HCT116 (cell line): ENCODE results near the gene SMG6. TPM values are rescaled to one million over a fixed set of nuclear protein-coding genes. Genes with fewer than 3 reads are reported as not detected.

ENCODE experiments used
- ATAC-seq: fragments of 200-7000 bp; cut with Tn5 transposase; 2 replicates; pipeline ENCODE4 v1.9.1; 2020; ENCODE audit warnings: mild to moderate bottlenecking, moderate library complexity
- BruUV-seq: library from RNA; stranded (reverse); fragments of 400-500 nt; replicated peaks from 2 replicates; lab custom pipeline; 2021; lab: Mats Ljungman, UMichigan
- CTCF ChIA-PET: fragments of 300-600 bp; sonication (Branson Sonifier 250); formaldehyde crosslinking; loops from one replicate; lab custom pipeline; 2021; ENCODE audit warnings: antibody characterized with exemption; lab: Charles Lee
- POLR2A ChIA-PET: fragments of 300-600, 350-600 bp; sonication (Branson Sonifier 250); formaldehyde crosslinking; loops from one replicate; lab custom pipeline; 2021; ENCODE audit warnings: antibody characterized with exemption; lab: Charles Lee
- RAD21 ChIA-PET, 2 experiments: fragments of 300-600 bp; sonication (Branson Sonifier 250); formaldehyde crosslinking; loops; one replicate each; lab custom pipeline; 2023; ENCODE audit warnings: low total read pairs in 2 of 2; ENCODE audit not compliant: uncharacterized antibody in 2 of 2, unreplicated experiment in 2 of 2, low non-redundant PET in 1 of 2; lab: Charles Lee
- DNase-seq: peaks from one replicate; pipeline ENCODE4 v3.0.0-alpha.2; 2010; ENCODE audit warnings: low read depth, low spot score
- H2AFZ ChIP-seq: fragments of 200-600 bp; shearing (Covaris generic), sonication (generic); 2 replicates; pipeline ENCODE4 v1.6.1; 2017; ENCODE audit warnings: low read depth, mixed run types, mixed read lengths, antibody characterized with exemption, low read length; ENCODE audit not compliant: poor library complexity, severe bottlenecking
- H3K27ac ChIP-seq: 2 replicates; pipeline ENCODE4 v1.5.1; 2012; ENCODE audit warnings: low read depth, low read length
- H3K27me3 ChIP-seq: fragments of 200-600 bp; sonication (generic); 2 replicates; pipeline ENCODE4 v1.6.1; 2016; ENCODE audit warnings: mixed run types, low read length, mixed read lengths; ENCODE audit not compliant: insufficient read depth
- H3K36me3 ChIP-seq, 2 experiments: fragments of 200-500 bp in 1 of 2; fragments of 200-600 bp in 1 of 2; sonication (Bioruptor generic) in 1 of 2; sonication (generic) in 1 of 2; 2 replicates each; pipeline versions ENCODE4 v1.5.1 to v1.6.1; 2014 to 2016; ENCODE audit warnings: low read length in 2 of 2, inconsistent platforms in 1 of 2, mixed read lengths in 1 of 2, mixed run types in 1 of 2; ENCODE audit not compliant: insufficient read depth in 2 of 2, control insufficient read depth in 1 of 2
- H3K4me1 ChIP-seq, 2 experiments: fragments of 200-600 bp in 1 of 2; sonication (generic) in 1 of 2; 2 replicates each; pipeline versions ENCODE4 v1.5.1 to v1.6.1; 2012 to 2017; ENCODE audit warnings: low read length in 2 of 2, inconsistent platforms in 1 of 2, mild to moderate bottlenecking in 1 of 2, mixed read lengths in 1 of 2, mixed run types in 1 of 2, moderate library complexity in 1 of 2; ENCODE audit not compliant: insufficient read depth in 2 of 2, control insufficient read depth in 1 of 2
- H3K4me2 ChIP-seq: fragments of 200-600 bp; sonication (generic); 2 replicates; pipeline ENCODE4 v1.6.1; 2017; ENCODE audit warnings: mixed run types, low read length, mixed read lengths
- H3K4me3 ChIP-seq, 2 experiments: fragments of 200-600 bp in 1 of 2; sonication (generic) in 1 of 2; replicated peaks in 1 of 2; 2 replicates each; pipeline ENCODE4 v1.5.1; 2011 to 2016; ENCODE audit warnings: low read length in 2 of 2, control low read depth in 1 of 2, low read depth in 1 of 2, mild to moderate bottlenecking in 1 of 2, mixed read lengths in 1 of 2, mixed run types in 1 of 2
- H3K79me2 ChIP-seq: fragments of 200-600 bp; sonication (generic); 2 replicates; pipeline ENCODE4 v1.6.1; 2017; ENCODE audit warnings: mild to moderate bottlenecking, mixed run types, low read length, moderate library complexity, mixed read lengths; ENCODE audit not compliant: insufficient read depth
- H3K9ac ChIP-seq: fragments of 200-600 bp; sonication (generic); 2 replicates; pipeline ENCODE4 v1.6.1; 2016; ENCODE audit warnings: low read length, mixed read lengths
- H3K9me2 ChIP-seq: fragments of 200-600 bp; sonication (generic), shearing (Covaris generic); 2 replicates; pipeline ENCODE4 v1.6.1; 2017; ENCODE audit warnings: mixed run types, mild to moderate bottlenecking, moderate library complexity; ENCODE audit not compliant: insufficient read depth
- H3K9me3 ChIP-seq, 2 experiments: fragments of 200-500 bp in 1 of 2; fragments of 200-600 bp in 1 of 2; sonication (Bioruptor generic) in 1 of 2; sonication (generic) in 1 of 2; 2 replicates each; pipeline ENCODE4 v1.6.1; 2014 to 2017; ENCODE audit warnings: low read length in 2 of 2, mixed read lengths in 2 of 2, inconsistent platforms in 1 of 2, low read depth in 1 of 2, mild to moderate bottlenecking in 1 of 2, mixed run types in 1 of 2, moderate library complexity in 1 of 2; ENCODE audit not compliant: control insufficient read depth in 1 of 2, insufficient read depth in 1 of 2
- H4K20me1 ChIP-seq: fragments of 200-600 bp; sonication (generic), shearing (Covaris generic); 2 replicates; pipeline ENCODE4 v1.6.1; 2017; ENCODE audit warnings: mixed run types, mild to moderate bottlenecking, moderate library complexity; ENCODE audit not compliant: insufficient read depth
- ATF3 ChIP-seq: IDR thresholded peaks from 2 replicates; pipeline ENCODE4 v1.6.1; 2012
- CEBPB ChIP-seq: IDR thresholded peaks from 2 replicates; pipeline ENCODE4 v1.6.1; 2012; ENCODE audit warnings: low read depth
- CTCF ChIP-seq, 3 experiments: fragments of 200-600 bp in 1 of 3; sonication (generic) in 1 of 3; IDR thresholded peaks in 2 of 3; conservative IDR thresholded peaks in 1 of 3; 2 replicates each; pipeline ENCODE4 v1.5.1; 2012 to 2017; ENCODE audit warnings: low read depth in 2 of 3, low read length in 2 of 3, antibody characterized with exemption in 1 of 3, borderline replicate concordance in 1 of 3, control low read depth in 1 of 3, mild to moderate bottlenecking in 1 of 3, mixed read lengths in 1 of 3, mixed run types in 1 of 3, moderate library complexity in 1 of 3; ENCODE audit not compliant: insufficient read depth in 1 of 3
- EZH2 ChIP-seq: fragments of 200-600 bp; sonication (generic); IDR thresholded peaks from 2 replicates; pipeline ENCODE4 v1.6.1; 2017; ENCODE audit warnings: antibody characterized with exemption, mixed run types
- FOSL1 ChIP-seq: IDR thresholded peaks from 2 replicates; pipeline ENCODE4 v1.6.1; 2012; ENCODE audit warnings: low read depth
- POLR2AphosphoS5 ChIP-seq: IDR thresholded peaks from 2 replicates; pipeline ENCODE4 v1.6.1; 2011; ENCODE audit warnings: mild to moderate bottlenecking, low read depth, low read length, moderate library complexity
- REST ChIP-seq: IDR thresholded peaks from 2 replicates; pipeline ENCODE4 v1.6.1; 2012; ENCODE audit warnings: low read depth
- SIN3A ChIP-seq: IDR thresholded peaks from 2 replicates; pipeline ENCODE4 v1.6.1; 2012; ENCODE audit warnings: low read depth
- SRF ChIP-seq: IDR thresholded peaks from 2 replicates; pipeline ENCODE4 v1.6.1; 2012; ENCODE audit warnings: low read depth
- TCF7L2 ChIP-seq: IDR thresholded peaks from 2 replicates; pipeline ENCODE4 v1.7.0; 2011; ENCODE audit warnings: borderline replicate concordance, inconsistent platforms; ENCODE audit not compliant: insufficient read depth, insufficient read length; ENCODE audit errors: extremely low read depth
- YY1 ChIP-seq: IDR thresholded peaks from 2 replicates; pipeline ENCODE4 v1.6.1; 2011; ENCODE audit warnings: low read length, low read depth, moderate library complexity, mild to moderate bottlenecking; ENCODE audit not compliant: insufficient replicate concordance; ENCODE audit errors: extremely low read depth
- ZFX ChIP-seq: fragments of 450-650 bp; IDR thresholded peaks from 2 replicates; pipeline ENCODE4 v1.6.1; 2017
- ZNF274 ChIP-seq: fragments of 200-500 bp; sonication (Bioruptor generic); IDR thresholded peaks from 2 replicates; pipeline ENCODE4 v1.6.1; 2014; ENCODE audit warnings: mild to moderate bottlenecking, low read depth, low read length, inconsistent platforms
- intact Hi-C: fragments of 100-400 bp; cut with micrococcal nuclease; formaldehyde crosslinking; loops from 2 replicates; pipeline ENCODE4 v1.10.0; 2022
- total RNA-seq: library from RNA; stranded (reverse); gene quantifications from one replicate; pipeline ENCODE4 v1.2.1, GENCODE V29; 2021; ENCODE audit not compliant: unreplicated experiment

Gene SMG6
- total RNA-seq, 1 experiment from 2014 or later = 23.1 TPM

GRCh38 chr17:2113279-2113622 is 190.3 kb downstream of the SMG6 start:
- BruUV-seq = no TSS peak
- ChIA-PET RAD21 (no interaction called here), POLR2A (no interaction called here), CTCF (no interaction called here)
- no peak overlapping the region for H3K4me2 ChIP-seq
- H3K79me2 ChIP-seq = no peaks in the 10 kb centered on the region
- H3K27me3 ChIP-seq = no peaks in the 10 kb centered on the region
- ATAC-seq = no peak
- TF ChIP-seq CTCF (IDR thresholded peaks at IDR 0.05 in 2 of 3, conservative IDR thresholded peaks at IDR 0.05 in 1 of 3; ENCODE audit: borderline replicate concordance in 1 of 3, insufficient read depth in 1 of 3, low read depth in 2 of 3, low read length in 2 of 3) (no peak), ZNF274 (no peak), SRF (no peak), ZFX (no peak), EZH2 (no peak), TCF7L2 (no peak), CEBPB (no peak)
- no peak overlapping the region for H2AFZ ChIP-seq
- no peak overlapping the region for H3K9ac ChIP-seq
- no peak overlapping the region for H3K4me3 ChIP-seq
- no peaks in the 10 kb centered on the region for H3K9me3 ChIP-seq
- H4K20me1 ChIP-seq = no peaks in the 10 kb centered on the region
- no peak for DNase-seq
- no peaks in the 10 kb centered on the region for H3K9me2 ChIP-seq
- peaks cover 4 to 7% of the 10 kb centered on the region in 2 experiments for H3K4me1 ChIP-seq
- intact Hi-C loops = no loop called here
- H3K36me3 ChIP-seq = no peaks in the 10 kb centered on the region
- no peak overlapping the region for H3K27ac ChIP-seq

GRCh38 chr17:2111691-2112090 is 191.9 kb downstream of the SMG6 start:
- no peak overlapping the region for H2AFZ ChIP-seq
- DNase-seq = no peak
- H3K4me1 ChIP-seq = no peaks in the 10 kb centered on the region; a peak in 1 of 4 replicates
- no peak for ATAC-seq
- H3K9me2 ChIP-seq = no peaks in the 10 kb centered on the region
- no peaks in the 10 kb centered on the region for H4K20me1 ChIP-seq
- H3K36me3 ChIP-seq = no peaks in the 10 kb centered on the region
- H3K9me3 ChIP-seq = no peaks in the 10 kb centered on the region
- BruUV-seq = no TSS peak
- ChIA-PET POLR2A (interaction anchor here (0.7 kb wide), 1 partner anchor 12 kb away, joined by 3 read pairs; no protein-coding TSS in a partner anchor), RAD21 (no interaction called here), CTCF (interaction anchor here (1.6 kb wide), 1 partner anchor 10 kb away, joined by 5 read pairs; no protein-coding TSS in a partner anchor)
- no peak overlapping the region for H3K4me3 ChIP-seq
- intact Hi-C loops = no loop called here
- H3K27me3 ChIP-seq = no peaks in the 10 kb centered on the region
- no peak overlapping the region for H3K27ac ChIP-seq
- H3K9ac ChIP-seq = no peak overlapping the region
- no peak overlapping the region for H3K4me2 ChIP-seq
- H3K79me2 ChIP-seq = no peaks in the 10 kb centered on the region
- no peak for TF ChIP-seq SIN3A
- no peak for TF ChIP-seq CTCF (IDR thresholded peaks at IDR 0.05 in 2 of 3, conservative IDR thresholded peaks at IDR 0.05 in 1 of 3; ENCODE audit: borderline replicate concordance in 1 of 3, insufficient read depth in 1 of 3, low read depth in 2 of 3, low read length in 2 of 3)
- TF ChIP-seq REST = no peak
- no peak for TF ChIP-seq ATF3
- TF ChIP-seq YY1 = no peak
- no peak for TF ChIP-seq POLR2AphosphoS5
- no peak for TF ChIP-seq FOSL1
